ENCODE data around the gene AGMO.

Gene AGMO

DNA sequence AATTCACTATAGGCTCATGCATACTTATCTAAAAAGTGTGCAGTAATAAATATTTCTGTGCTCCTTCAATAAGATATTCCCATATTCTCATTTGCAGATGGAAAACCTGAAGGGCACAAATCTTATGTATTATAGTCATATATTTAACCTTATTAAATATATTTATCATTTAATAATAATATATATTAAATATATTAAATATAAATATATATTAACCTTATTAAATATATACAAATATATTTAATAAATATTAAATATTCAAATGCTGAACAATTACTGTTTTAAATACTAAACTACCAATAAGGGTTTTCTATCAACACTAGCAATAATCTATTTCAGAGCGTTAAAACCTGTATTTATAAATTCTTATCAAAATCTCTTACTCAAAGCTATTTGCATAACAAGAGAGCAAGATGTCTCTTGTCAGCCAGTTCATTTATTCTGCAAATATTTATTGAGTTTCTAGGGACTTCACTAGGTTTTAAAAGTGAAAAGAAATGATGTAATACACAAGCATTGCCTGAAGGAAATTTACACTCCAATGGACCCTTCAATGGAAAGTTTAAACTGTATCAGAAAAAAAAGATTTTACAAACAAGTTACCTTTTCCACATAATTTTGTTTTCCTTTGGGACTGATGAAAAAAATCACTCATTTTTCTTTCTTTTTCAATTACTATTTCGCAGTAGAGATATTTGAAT is 159.2 kb downstream of the AGMO start:
- Histone ChIP-seq H3K79me2 (ENCODE audit: low read length) (no peaks in the 10 kb centered on the region), H3K4me1 (ENCODE audit: low read length) (no peaks in the 10 kb centered on the region), H3K36me3 (replicated peaks; ENCODE audit: insufficient read depth, low read length) (no peaks in the 10 kb centered on the region), H3K9me3 (replicated peaks; ENCODE audit: insufficient read depth, low read length) (no peaks in the 10 kb centered on the region), H3K27ac (ENCODE audit: low read length) (no peak overlapping the region), H2AFZ (ENCODE audit: low read length) (no peak overlapping the region), H3K4me2 (ENCODE audit: low read depth, low read length) (no peak overlapping the region), H3F3A (ENCODE audit: insufficient read depth, low read length) (no peaks in the 10 kb centered on the region), H3K4me3 (ENCODE audit: low read length) (no peak overlapping the region), H3K27me3 (replicated peaks; ENCODE audit: insufficient read depth, low read length) (no peaks in the 10 kb centered on the region), H3K9me2 (replicated peaks; ENCODE audit: insufficient read depth, low read length) (no peaks in the 10 kb centered on the region), H3K9ac (ENCODE audit: low read length) (no peak overlapping the region), H4K20me1 (ENCODE audit: insufficient read depth, low read length) (no peaks in the 10 kb centered on the region)
- TF ChIP-seq EZH2phosphoT487 (IDR thresholded peaks at IDR 0.05; ENCODE audit: low read length) (no peak), EZH2 (optimal IDR thresholded peaks at IDR 0.05; ENCODE audit: low read depth, low read length) (no peak)
- TF ChIP-seq, protein P1, sequence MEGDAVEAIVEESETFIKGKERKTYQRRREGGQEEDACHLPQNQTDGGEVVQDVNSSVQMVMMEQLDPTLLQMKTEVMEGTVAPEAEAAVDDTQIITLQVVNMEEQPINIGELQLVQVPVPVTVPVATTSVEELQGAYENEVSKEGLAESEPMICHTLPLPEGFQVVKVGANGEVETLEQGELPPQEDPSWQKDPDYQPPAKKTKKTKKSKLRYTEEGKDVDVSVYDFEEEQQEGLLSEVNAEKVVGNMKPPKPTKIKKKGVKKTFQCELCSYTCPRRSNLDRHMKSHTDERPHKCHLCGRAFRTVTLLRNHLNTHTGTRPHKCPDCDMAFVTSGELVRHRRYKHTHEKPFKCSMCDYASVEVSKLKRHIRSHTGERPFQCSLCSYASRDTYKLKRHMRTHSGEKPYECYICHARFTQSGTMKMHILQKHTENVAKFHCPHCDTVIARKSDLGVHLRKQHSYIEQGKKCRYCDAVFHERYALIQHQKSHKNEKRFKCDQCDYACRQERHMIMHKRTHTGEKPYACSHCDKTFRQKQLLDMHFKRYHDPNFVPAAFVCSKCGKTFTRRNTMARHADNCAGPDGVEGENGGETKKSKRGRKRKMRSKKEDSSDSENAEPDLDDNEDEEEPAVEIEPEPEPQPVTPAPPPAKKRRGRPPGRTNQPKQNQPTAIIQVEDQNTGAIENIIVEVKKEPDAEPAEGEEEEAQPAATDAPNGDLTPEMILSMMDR (IDR thresholded peaks at IDR 0.05; ENCODE audit: low read length), result no peak
- no peak for DNase-seq

DNA sequence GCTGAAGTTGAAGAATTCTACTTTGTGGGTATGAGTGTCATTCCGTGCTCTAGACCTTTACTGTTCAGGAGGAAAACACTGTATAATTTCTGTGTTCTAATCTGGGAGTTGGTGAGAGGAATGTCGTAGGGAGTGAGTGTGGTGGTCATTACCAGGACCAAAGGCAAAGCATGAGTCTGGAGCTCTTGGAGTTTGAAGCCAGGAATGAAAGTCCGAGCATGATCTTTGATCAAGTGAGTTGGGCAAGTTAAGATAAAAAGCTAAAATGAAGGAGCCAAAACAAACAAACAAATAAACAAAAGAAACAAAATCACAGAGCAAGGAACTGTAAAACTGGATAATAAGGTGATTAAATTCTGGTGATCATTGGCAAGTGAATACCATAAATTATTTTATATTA is 161.4 kb downstream of the AGMO start:
- no peak overlapping the region for H3K4me3 ChIP-seq (ENCODE audit: low read length)
- H2AFZ ChIP-seq (ENCODE audit: low read length), result no peak overlapping the region
- TF ChIP-seq EZH2 (optimal IDR thresholded peaks at IDR 0.05; ENCODE audit: low read depth, low read length) (no peak), EZH2phosphoT487 (IDR thresholded peaks at IDR 0.05; ENCODE audit: low read length) (no peak)
- TF ChIP-seq, protein P1 (IDR thresholded peaks at IDR 0.05; ENCODE audit: low read length), result no peak
- H3K9me2 ChIP-seq (replicated peaks; ENCODE audit: insufficient read depth, low read length), result no peaks in the 10 kb centered on the region
- H3K9me3 ChIP-seq (replicated peaks; ENCODE audit: insufficient read depth, low read length), result no peaks in the 10 kb centered on the region
- no peaks in the 10 kb centered on the region for H3K36me3 ChIP-seq (replicated peaks; ENCODE audit: insufficient read depth, low read length)
- no peak overlapping the region for H3K27ac ChIP-seq (ENCODE audit: low read length)
- H3K79me2 ChIP-seq (ENCODE audit: low read length), result no peaks in the 10 kb centered on the region
- no peak overlapping the region for H3K9ac ChIP-seq (ENCODE audit: low read length)
- no peaks in the 10 kb centered on the region for H3K27me3 ChIP-seq (replicated peaks; ENCODE audit: insufficient read depth, low read length)
- no peaks in the 10 kb centered on the region for H4K20me1 ChIP-seq (ENCODE audit: insufficient read depth, low read length)
- H3K4me2 ChIP-seq (ENCODE audit: low read depth, low read length), result no peak overlapping the region
- H3K4me1 ChIP-seq (ENCODE audit: low read length), result no peaks in the 10 kb centered on the region
- no peak for DNase-seq
- no peaks in the 10 kb centered on the region for H3F3A ChIP-seq (ENCODE audit: insufficient read depth, low read length)

DNA sequence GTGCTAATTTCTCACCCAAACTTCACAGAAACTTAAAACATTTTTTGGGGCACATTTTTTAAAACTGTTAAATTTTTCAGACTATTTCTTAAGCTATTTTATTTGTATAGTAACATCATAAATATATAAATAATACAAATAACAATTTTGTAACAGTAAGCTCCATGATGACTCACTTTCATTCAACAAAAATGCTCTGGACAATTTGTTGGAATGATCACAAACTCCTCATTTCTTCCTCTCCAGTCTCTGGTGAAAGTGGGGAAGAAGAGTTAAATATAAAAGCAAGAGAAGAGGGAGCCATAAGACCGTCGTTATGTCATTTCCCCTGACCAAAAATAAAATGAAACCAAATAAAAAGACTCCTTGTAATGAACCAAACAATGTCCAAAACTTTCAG is 162.4 kb downstream of the AGMO start:
- no peak overlapping the region for H3K9ac ChIP-seq (ENCODE audit: low read length)
- no peaks in the 10 kb centered on the region for H3F3A ChIP-seq (ENCODE audit: insufficient read depth, low read length)
- no peaks in the 10 kb centered on the region for H3K9me2 ChIP-seq (replicated peaks; ENCODE audit: insufficient read depth, low read length)
- no peak overlapping the region for H2AFZ ChIP-seq (ENCODE audit: low read length)
- H3K4me1 ChIP-seq (ENCODE audit: low read length), result no peaks in the 10 kb centered on the region
- no peak overlapping the region for H3K27ac ChIP-seq (ENCODE audit: low read length)
- H3K4me2 ChIP-seq (ENCODE audit: low read depth, low read length), result no peak overlapping the region
- H3K4me3 ChIP-seq (ENCODE audit: low read length), result no peak overlapping the region
- no peaks in the 10 kb centered on the region for H3K79me2 ChIP-seq (ENCODE audit: low read length)
- no peaks in the 10 kb centered on the region for H3K36me3 ChIP-seq (replicated peaks; ENCODE audit: insufficient read depth, low read length)
- no peak for TF ChIP-seq EZH2 (optimal IDR thresholded peaks at IDR 0.05; ENCODE audit: low read depth, low read length)
- no peak for TF ChIP-seq EZH2phosphoT487 (IDR thresholded peaks at IDR 0.05; ENCODE audit: low read length)
- TF ChIP-seq, protein P1 (IDR thresholded peaks at IDR 0.05; ENCODE audit: low read length), result no peak
- no peaks in the 10 kb centered on the region for H4K20me1 ChIP-seq (ENCODE audit: insufficient read depth, low read length)
- DNase-seq, result no peak
- H3K27me3 ChIP-seq (replicated peaks; ENCODE audit: insufficient read depth, low read length), result no peaks in the 10 kb centered on the region
- no peaks in the 10 kb centered on the region for H3K9me3 ChIP-seq (replicated peaks; ENCODE audit: insufficient read depth, low read length)
